ENCODE results near the gene STRA6.

Gene STRA6, protein sequence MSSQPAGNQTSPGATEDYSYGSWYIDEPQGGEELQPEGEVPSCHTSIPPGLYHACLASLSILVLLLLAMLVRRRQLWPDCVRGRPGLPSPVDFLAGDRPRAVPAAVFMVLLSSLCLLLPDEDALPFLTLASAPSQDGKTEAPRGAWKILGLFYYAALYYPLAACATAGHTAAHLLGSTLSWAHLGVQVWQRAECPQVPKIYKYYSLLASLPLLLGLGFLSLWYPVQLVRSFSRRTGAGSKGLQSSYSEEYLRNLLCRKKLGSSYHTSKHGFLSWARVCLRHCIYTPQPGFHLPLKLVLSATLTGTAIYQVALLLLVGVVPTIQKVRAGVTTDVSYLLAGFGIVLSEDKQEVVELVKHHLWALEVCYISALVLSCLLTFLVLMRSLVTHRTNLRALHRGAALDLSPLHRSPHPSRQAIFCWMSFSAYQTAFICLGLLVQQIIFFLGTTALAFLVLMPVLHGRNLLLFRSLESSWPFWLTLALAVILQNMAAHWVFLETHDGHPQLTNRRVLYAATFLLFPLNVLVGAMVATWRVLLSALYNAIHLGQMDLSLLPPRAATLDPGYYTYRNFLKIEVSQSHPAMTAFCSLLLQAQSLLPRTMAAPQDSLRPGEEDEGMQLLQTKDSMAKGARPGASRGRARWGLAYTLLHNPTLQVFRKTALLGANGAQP

DNA sequence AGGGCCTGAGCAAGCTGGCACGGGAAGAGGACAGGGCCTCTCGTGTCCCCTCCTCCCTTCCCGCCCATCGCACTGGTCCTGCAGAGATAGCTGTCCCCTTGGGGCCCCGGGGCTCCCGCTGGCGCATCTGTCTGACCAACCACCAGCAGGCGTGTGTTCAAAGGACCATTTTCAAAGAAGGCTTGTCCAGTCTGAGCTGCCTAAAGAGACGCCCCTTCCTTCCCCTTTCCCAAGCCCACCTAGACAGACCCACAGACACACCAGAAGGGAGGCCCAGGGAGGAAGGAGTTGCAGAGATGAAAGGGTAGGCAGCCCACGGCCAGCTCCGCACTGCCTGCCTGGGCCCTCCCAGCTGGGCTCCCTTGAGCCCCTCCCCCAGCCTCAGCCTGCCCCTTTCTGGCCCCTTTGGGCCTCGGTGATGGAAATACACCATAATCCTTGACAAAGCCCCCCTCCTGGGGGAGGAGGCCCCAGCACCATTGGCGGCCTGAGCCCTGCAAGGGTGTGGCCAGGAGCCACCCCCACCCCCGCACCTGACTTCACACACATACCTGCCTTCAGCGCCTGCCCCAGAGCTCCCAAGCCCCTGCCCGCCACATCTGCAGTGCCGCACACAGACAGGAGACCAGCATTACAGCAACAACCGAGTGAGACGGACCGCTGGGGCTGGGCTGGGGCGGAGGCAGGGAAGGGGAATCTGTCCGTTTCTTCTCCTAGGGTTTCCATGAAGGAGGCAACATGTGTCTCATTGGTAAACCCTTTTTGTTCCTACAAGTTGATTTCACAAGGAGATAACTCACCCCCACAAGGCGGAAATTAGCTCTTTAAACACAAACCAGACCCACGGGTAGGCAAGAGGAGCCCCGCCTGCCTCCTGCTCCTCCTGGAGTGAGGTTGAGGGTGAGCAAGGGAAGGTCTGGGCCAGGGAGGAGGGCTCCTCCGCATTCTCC lies at the start of gene STRA6:
Gene STRA6, minus strand, starts transcription at position 336 of the 950 bp plus-strand sequence. CDS start 520 bp downstream, outside the sequence.
- DNase-seq = no peak

DNA sequence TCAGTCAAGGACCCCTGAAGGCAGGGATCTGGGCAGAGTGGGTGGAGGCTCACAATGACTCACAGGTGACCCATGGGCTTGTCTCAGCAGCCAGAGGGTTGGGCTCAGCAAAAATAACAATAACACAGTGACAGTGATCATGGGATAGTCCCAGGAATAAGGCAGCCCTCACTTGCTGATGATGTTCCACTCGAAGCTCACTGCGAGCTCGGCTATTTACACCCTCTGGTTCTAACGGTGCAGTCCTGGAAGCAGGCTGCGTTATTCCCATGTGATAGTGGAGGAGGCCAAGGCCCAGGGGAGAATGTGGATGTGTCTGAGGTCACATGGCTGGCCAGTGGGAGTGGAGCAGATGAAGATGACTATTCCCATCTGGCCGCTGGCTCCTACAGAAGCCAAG lies 49.7 kb upstream of the STRA6 start:
- no peak for DNase-seq

DNA sequence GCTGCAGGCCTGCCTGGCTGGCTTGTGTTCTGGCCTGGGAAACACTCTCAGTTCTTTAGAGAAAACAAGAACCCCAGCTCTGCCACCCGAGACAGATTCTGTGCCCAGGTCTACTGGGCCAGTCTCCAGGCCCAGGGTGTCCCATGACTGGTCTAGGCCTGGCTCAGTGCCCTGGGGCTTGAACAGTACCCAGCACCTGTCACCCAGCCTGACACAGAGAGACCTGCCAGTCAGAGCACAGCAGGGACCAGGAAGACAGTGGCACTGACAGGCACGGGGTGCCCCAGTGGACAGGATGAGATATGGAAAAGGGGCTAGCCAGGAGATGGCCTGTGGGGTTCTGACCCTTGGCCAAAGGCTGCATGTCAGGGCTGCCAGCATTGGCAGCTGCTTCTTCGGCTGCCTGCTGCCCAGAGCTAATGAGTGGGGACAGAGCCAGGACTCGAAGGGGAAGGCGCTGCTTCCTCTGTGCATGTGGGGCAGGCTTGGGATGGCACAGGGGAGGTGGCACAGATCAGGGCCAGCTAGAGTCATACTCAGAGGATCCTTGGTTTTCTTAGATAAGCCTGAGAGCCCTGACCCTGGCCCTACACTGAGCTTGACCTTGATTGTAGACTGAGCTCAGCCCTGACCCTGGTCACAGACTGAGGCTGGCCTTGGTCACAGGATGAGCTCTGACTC lies 48.7 kb upstream of the STRA6 start:
- DNase-seq = no peak

DNA sequence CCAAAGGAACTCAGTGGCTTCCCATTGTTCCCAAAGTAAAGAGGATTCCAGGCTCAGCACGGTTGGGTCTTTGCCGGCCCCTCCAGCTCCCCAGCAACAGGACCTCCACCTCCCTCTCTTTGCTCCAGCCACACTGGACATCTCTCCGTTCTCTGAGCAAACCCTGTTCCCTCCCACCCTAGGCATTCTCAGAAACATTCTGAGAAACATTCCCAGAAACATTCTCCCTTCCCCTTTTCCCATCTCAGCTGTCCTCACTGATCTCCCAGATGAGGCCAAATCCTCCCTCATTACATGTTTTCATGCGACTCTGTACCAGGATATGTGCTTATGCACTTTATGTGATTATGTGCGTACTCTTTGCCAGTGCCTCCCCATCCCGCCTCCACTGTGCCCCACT lies 47.7 kb upstream of the STRA6 start:
- DNase-seq = no peak

DNA sequence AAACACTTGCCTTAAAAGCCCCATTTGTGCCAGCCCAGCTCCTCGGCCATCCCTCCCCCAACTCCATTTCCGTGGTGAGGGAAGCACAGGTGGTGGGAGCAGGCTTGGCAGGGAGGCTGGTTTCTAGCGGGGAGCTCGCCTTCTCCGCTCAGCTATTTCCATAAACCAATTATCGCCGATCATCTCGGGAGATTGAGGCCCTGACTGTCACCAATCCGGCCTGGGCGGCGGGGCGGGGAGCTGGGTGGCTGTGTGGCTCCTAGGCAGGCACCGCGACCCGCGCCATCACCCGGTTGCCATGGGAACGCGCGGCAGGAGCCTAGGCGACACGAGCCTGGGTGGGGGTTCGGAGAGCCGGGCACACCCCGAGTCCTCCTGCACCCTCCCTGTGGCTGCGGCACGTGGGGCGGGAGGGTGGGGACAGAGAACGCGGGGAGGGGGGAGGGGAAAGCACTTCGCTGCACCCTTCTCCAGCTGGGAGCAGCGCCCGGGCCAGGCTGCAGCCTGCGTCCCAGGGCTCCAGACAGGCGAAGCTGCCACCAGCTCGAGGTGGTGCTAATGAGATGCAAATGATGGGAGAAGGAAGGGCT lies 42.9 kb upstream of the STRA6 start:
- no peak for DNase-seq

DNA sequence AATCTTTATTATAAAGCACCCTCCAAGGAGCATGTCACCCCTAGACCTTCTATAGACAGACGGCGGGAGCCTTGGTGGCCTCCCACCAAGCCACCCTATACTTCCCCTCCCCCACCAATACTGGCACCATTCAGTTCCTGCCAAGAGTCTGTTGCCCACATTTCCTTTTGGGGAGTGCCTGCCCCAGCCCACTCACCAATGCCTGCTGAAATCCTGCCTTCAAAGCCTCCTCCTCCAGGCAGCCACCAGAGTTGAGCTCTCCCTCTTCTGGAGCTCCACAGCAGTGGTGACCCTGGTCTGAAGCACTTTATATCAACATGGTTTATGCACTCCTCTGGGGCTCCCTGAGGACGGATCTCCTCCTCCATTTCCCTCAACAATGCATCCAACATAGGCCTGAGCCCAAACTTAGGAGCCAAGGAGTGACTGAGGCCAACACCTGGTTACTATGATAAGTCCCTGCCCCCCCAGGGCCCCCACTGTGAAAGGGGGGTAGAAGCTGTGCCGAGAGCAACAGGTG lies 42.3 kb upstream of the STRA6 start:
- DNase-seq = no peak

DNA sequence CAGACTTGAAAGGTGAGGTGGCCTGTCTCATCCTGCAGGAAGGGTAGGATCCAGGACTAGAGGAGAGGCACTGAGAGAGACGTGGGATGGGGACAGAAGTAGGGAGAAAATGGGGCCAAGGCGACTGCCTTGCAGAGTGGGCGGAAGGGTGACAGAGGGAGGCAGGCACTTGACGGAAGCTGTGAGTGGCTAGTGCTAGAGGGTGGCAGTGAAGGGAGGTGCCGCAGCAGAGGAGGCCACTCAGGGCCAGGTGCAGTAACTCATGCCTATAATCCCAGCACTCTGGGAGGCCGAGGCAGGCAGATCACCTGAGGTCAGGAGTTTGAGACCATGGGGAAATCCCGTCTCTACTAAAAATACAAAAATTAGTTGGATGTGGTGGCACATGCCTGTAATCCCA lies 40.8 kb upstream of the STRA6 start:
- no peak for DNase-seq

DNA sequence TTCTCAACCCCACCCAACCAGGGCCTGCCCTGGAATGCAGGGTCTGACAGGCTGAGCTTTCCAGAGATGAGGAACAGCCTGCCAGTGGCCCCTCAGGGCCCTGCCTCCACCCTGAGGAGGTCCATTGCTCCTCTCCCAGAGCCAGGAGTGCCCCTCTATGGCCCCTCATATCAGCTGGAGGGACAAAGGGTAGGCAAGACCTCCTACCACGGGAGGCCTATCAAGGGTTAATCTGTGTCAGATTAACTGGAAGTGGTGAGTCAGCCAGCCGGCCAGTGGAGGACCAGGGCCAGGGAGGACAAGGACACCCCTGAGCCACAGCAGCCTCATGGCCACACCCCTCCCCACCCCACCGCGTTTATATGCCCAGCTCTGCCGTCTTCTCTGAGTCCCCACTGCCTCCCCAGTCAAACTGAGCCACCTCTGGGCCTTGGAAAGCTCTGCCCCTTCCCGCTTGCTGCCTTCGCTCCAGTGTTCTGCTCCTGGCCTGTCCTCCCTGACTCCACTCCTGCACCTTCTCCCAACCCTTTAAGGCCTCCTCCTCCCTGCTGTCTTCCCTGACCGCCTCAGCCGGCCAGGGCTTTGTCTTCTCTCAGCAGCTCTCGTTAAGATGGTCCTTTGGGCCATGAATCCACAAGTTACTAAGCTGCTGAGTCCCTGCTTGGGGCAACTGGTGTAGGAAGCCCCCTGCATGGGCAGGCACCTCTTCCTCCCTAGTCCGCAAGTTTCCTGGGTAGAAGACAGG lies 40.0 kb upstream of the STRA6 start:
- DNase-seq = no peak

DNA sequence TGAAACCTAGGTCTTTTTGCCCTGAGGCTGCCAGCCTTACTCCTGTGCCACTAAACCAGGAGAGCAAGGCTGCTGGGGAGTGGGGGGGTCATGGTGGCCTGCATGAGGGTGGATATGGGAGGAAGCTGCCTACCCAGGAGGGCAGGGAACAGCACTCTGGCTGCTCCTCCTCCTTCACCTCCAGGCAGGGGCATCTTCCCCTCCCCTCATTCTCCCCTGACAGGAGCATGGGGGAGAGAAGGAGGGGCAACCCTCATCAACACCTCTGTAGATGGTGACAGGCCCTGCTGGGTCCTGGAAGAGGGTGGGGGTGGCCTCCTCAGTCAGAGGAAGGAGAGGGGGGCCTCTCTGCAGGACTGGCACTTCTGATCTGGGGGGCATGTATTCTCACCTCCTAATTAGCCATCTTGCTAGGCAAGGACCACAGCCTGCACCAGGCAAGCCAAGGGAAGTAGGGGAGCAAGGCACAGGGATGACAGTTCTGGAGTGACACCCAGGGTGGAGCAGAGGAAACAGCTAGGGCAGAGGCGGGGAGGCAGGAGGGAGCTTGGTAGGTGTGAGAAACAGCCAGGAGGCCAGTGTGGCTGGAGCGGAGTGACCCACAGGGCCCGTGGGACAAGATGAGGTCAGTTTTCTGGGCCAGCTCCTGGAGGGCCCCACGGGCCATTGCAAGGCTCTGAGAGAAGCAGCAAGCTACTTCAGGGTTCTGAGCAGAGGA lies 38.5 kb upstream of the STRA6 start:
- no peak for DNase-seq

DNA sequence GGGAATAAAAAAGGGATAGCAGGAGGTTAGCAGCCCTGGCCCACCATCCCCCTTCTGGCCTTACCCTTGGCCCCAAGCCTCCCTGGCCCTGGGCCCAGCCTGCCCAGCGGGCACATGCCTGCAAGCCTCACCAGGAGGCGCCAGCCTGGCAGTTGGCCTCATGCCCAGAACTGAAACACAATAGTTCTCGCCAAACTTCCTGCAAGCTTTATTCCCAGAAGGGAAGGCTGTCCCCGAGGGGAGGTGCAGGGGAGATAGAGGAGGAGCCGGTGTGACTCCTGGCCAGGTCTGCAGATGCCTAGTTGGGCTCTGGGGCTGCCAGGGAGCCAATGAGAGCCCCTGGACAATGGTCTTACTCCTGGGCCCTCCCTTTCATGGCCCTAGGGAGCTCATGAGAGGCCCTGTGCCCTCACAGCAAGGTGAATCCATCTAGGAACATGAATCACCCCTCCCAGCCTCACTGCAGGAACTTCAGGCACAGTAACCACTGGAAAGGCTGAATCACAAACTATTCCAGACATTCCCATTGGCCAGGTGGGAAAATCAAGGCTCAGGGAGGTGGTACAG lies 37.5 kb upstream of the STRA6 start:
- DNase-seq = no peak

DNA sequence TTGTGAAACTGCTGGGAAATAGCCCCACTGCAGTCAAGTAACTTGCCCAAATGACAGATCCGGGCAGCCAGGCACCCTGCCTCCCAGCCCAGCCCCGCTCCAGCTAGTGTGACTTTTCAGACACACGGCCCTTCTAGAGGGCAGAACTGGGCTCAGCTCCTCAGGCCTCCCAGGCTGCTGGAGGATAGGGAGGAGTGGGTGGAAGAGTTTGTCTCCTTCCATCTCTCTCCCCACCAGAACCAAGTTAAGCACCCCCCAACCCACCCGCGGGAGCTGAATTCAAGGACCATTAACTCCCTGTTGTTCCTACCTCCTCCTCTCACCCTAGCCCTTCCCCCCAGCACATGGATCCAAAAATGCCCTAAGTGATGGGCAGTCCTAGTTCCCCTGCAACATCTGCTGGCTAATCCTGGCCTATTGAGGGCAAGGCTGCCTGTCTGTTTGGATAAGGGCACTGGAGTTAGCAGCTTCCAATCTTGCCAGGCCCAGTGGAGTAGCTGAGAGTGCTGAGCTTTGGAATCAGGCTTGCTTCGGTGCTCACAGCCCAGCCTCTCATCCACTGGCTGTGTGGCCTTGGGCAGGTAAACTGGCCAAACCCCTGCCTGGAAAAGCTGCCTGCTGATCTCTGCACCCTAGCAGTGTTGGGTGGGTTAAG lies 36.6 kb upstream of the STRA6 start:
- DNase-seq = no peak

DNA sequence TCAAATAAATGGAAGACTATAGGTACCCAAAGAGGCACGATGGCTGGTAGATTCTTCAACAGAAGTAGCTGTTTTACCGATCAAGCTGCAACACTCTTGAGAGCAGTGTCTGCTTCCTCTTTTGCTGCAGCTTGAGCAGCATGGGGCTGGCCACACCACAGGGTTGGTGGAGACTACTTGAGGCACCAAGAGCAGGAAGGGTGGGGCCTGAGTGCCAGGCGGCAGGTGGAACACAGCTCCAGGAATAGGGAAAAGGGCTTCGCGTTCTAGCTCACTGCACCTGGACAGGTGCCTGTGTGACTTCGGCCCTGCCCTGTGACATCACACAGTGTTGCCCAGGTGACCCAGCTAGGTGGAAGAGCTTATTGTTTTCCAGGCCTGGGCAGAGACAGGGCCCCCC lies 33.4 kb upstream of the STRA6 start, which contains the start of gene CCDC33:
Gene CCDC33, plus strand, starts transcription at position 365 of the 400 bp plus-strand sequence. CDS start 394 bp downstream, outside the sequence.
- DNase-seq = no peak

DNA sequence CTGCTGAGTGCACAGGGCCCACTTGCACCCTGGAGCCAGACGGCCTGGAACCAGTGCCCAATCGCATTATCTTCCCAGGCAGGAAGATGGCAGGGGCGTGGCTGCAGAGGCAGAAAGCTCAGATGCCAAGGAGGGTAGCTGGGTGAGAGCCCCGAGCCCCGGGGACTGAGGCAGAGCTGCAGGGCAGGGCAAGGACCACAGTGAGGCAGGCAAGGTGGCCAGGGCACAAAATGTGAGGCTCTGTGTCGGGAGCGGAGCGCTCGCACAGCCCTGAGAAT lies 31.9 kb upstream of the STRA6 start:
- no peak for DNase-seq

DNA sequence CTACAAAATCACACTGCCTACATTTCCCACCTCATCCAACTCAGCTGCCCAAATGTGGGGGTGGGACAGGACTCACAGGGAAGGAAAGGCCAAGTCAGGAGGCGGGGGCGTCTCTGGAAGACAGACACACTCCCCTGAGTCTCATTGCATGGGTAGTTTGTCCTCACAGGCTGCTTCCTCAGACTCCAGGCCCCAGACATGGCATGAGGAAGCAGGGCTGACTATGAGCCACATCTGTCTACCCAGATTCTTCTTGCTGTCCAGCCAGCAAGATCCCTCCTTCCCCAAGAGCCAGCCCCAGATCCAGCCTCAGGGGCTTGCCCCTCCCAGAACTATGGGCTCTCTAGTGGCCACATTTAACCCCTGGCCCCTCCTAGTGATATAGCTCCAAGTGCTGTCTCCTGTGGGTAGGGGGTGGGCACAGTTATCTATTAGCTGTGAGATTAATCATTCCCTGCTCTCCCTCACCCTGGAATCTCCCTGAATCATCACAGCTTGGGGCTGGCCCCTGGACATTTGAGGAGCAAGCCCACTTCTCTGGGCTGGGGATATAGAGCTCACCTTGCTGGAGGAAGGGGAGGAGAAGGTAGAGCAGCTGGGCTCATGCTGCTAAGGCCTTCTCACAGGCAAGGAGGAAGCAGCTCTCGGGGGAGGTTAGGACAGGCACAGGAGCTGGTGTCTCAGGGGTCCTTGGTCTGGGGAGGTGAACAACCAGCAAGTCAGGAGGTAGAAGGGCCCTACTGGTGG lies 31.4 kb upstream of the STRA6 start:
- no peak for DNase-seq

DNA sequence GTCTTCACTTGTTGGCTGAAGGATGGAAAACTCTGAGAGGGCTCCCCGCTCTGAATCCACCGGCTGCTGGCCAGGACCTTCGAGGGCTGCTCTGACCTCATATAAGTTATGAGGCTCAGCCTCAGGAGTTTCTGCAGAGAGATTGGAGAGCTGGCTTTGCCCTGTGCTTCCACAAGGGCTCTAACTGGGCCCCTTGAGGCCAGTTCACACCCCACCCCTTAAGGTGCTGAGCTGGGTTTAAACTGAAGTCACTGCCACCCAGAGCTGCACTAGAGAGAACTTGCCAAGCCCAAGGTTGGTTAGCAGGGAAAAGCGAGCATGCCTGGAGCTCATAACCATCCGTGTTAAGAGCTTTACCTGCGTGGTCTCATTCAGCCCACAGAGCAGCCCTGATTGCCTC lies 30.8 kb upstream of the STRA6 start:
- no peak for DNase-seq

DNA sequence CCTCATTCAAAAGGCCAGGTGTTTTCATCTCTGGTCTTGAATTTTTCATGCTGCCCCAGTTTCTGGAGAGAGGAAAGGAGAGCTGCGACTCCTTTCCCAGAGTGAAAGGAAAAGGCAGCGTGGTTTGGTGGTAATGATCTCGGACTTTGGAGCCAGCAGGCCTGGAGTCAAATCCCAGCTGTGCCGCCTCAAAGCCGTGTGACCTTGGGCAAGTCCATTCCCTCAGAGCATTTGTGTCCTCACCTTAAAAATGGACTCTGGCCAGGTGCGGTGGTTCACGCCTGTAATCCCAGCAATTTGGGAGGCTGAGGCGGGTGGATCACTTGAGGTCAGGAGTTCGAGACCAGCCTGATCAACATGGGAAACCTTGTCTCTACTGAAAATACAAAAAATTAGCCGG lies 28.9 kb upstream of the STRA6 start:
- DNase-seq = no peak

DNA sequence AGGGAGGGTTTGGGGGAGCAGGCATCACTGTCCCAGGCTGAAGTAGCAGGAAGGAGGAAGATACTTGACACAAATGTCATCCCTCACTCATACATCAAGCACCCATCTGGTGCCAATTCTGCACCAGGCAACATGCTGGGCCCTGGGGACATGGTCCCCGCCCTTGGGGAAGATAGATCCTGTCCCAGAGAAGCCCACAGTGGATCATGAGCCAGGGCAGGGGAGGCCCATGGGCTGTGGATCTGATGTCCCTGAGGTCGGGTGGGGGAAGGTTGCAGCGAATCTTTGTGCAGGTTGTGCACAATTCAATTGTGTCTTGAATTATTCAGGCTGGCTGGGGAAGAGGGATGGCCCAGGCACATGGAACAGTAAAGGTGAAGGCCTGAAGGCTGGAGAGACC lies 27.1 kb upstream of the STRA6 start:
- DNase-seq = no peak

DNA sequence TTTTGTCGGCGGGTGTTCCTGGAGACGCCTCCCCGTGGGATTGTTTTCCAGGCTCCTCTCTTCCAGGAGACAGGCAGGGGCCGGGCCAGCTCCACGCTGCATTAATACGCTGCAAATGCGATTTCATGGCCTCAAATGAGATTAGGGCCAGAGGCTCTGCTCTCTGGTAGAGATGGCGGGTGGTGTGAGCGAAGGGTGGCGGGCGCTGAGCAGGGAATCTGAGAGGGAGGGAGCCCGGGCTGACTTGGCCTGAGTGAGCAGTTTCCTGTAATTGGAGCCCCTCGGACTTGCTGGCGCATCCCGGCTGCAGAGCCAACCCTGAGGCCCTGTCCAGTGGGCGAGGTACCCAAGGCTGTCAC lies 26.1 kb upstream of the STRA6 start:
- DNase-seq = no peak

Measured in CD4-positive, alpha-beta T cell treated with Interleukin-6 for 4 hours (primary cell).